GM20431 (cell line): ENCODE measurements around the gene DPY30.
"Not testable (repeated sequence)": the region's sequence is repeated elsewhere in the genome, so short reads cannot be mapped to it uniquely, and the experiment has no call there.

Experiments
- in situ Hi-C: fragments of 300-500 bp; cut with MseI, MboI; formaldehyde crosslinking; loops from one replicate; pipeline ENCODE4 v1.15.0; 2020; ENCODE audit warnings: low sequenced_read_pairs; ENCODE audit not compliant: unreplicated experiment

The DPY30 gene

GRCh38 chr2:32010280-32010669 lies 29.3 kb downstream of the DPY30 start:
- in situ Hi-C loops, result not testable (repeated sequence)

GRCh38 chr2:32009516-32010256 lies 29.9 kb downstream of the DPY30 start:
- in situ Hi-C loops, result no loop called here

DNA sequence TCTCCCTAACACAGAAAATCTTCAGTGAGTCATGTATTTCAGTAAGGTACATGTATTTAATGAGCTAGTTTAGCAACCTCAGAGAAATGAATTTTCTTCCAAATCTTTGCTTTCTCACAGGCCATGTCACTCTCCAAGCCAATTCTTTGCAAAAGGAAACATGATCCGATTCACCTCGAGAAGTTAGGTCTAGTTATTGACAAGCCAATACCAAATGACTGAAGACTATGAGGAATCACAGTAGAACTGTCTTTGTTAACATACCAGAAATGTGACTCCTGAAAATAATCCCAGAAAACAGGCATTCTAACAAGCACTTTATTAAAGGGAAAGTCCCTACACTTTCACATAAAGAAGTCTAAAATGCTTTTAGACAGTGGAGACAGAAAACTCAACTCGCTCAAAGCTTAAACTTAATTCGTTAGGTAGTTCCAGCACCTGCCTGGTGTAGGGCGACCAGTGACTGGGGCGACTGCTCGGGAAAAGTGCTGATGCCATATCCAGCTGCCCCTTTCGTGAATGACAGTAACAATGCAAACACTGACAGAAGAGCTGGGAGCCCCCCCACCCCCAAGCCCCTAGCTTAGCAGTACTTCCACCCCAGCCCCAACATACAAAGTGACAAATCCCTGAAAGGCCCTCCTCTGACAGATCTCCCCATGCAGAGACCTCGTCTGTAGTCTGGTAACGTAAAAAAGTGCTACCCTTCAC lies 30.6 kb downstream of the DPY30 start:
- in situ Hi-C loops, result no loop called here

- in situ Hi-C loops, result no loop called here
These were observed 32.5 kb downstream of the DPY30 start for GRCh38 chr2:32007121-32007391.

GRCh38 chr2:32005371-32005976 lies 34.1 kb downstream of the DPY30 start:
- in situ Hi-C loops, result no loop called here

DNA sequence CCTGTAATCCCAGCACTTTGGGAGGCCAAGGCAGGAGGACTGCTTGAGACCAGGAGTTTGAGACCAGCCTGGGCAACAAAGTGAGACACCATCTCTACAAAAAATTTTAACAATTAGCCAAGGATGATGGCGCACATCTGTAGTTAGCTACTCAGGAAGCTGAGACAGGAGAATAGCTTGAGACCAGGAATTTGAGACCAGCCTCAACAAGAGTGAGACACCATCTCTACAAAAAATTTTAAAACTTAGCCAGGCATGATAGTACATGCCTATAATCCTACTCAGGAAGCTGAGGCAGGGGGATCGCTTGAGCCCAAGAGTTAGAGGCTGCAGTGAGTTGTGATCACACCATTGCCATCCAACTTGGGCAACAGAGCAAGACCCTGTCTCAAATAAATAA lies 35.8 kb downstream of the DPY30 start:
- in situ Hi-C loops, result no loop called here

DNA sequence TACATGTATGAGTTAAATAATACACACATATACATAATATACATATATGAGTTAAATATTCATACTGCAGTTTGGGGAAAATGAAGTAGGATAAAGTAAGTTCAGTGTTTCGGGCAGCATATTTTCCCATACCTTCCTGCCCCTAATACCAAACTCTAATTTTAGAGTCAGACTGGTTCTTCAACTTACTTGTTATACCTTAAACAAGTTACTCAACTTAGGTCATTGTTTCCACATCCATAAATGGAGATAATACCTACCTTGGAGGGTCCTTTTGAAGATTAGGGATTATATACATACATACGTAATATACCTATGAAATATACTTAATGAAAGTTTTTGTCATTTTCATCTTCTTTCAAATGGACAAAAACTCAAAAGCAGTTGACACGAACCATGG lies 37.2 kb downstream of the DPY30 start:
- in situ Hi-C loops, result no loop called here

- in situ Hi-C loops, result no loop called here
These were observed 40.2 kb downstream of the DPY30 start for GRCh38 chr2:31999438-31999837.

DNA sequence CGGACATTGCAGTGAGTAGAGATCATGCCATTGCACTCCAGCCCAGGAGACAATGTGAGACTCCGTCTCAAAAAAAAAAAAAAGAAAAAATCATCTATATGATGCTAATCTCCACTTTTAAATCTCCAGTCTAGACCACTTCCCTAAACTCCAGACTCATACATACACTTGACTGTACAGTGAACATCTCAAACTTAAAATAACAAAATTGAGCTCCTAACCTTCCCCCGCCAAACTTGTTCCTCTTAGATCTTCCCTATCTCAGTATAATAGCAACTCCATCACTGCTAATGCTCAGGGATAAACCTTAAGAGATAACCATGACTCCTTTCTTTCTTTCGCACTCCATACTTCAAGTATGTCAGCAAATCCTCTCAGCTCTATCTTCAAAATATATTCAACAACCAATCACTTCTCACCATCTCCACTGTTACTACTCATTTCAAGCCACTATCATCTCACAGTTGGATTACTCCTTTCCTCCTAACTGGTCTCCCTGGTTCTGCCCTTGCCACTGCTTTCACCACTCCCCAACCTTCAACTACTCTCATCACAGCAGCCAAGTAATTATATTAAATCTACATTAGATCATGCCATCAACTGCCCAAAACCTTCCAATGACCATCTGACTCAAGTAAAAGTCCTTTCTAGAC lies 40.7 kb downstream of the DPY30 start:
- in situ Hi-C loops, result no loop called here

GRCh38 chr2:31997653-31998052 lies 42.0 kb downstream of the DPY30 start:
- in situ Hi-C loops, result no loop called here

DNA sequence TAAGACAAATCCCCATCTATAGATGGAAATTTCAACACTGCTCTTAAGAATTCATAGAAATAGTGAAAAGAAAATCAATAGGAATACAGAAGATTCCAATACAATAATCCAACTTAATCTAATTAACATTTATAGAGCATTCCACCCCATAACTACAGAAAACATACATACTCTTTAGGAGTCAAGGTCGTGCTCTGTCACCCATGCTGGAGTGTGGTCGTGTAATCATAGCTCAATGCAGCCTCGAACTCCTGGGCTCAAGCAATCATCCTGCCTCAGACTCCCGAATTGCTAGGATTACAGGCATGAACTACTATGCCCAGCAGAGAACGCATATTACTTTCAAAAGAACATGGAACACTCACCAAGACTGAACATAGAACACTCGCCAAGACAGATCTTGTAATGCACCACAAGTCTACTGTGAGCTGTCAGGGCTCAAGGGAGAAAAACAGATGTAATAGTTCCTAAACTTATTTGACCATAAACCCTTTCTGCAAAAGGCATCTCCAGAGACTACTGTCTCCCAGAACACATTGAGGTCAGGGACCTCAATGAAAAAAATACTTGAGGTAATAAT lies 42.9 kb downstream of the DPY30 start:
- in situ Hi-C loops, result no loop called here

- in situ Hi-C loops, result no loop called here
These were observed 46.7 kb downstream of the DPY30 start for GRCh38 chr2:31992934-31993333.

- in situ Hi-C loops, result no loop called here
These were observed 47.5 kb downstream of the DPY30 start for GRCh38 chr2:31992025-31992579.

GRCh38 chr2:31989946-31990345 lies 49.7 kb downstream of the DPY30 start:
- in situ Hi-C loops, result no loop called here

GRCh38 chr2:31987454-31988220 lies 52.0 kb downstream of the DPY30 start:
- in situ Hi-C loops, result no loop called here

GRCh38 chr2:31986906-31987305 lies 52.7 kb downstream of the DPY30 start:
- in situ Hi-C loops, result no loop called here

GRCh38 chr2:31983762-31984467 lies 55.7 kb downstream of the DPY30 start:
- in situ Hi-C loops, result no loop called here

- in situ Hi-C loops, result no loop called here
These were observed 58.8 kb downstream of the DPY30 start for GRCh38 chr2:31980674-31981356.

DNA sequence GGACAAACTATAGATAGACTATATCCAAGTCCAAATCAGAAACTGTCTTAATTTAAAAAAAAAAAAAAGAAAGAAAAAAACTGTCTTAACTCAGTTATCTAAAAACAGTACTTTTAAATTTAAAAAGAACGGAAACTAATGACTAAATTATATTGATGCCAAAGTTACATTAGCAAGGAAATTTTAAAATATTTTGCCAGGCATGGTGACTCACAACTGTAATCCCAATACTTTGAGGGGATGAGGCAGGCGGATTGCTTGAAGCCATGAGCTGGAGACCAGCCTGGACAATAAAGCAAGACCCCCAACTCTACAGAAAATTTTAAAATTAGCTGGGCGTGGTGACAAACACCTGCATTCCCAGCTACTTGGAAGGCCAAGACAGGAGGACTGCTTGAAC lies 59.6 kb downstream of the DPY30 start:
- in situ Hi-C loops, result no loop called here
